ENCODE results near the gene MIGA1. TPM values are rescaled to one million over a fixed set of nuclear protein-coding genes. Genes with fewer than 3 reads are reported as not detected.

The MIGA1 gene, protein sequence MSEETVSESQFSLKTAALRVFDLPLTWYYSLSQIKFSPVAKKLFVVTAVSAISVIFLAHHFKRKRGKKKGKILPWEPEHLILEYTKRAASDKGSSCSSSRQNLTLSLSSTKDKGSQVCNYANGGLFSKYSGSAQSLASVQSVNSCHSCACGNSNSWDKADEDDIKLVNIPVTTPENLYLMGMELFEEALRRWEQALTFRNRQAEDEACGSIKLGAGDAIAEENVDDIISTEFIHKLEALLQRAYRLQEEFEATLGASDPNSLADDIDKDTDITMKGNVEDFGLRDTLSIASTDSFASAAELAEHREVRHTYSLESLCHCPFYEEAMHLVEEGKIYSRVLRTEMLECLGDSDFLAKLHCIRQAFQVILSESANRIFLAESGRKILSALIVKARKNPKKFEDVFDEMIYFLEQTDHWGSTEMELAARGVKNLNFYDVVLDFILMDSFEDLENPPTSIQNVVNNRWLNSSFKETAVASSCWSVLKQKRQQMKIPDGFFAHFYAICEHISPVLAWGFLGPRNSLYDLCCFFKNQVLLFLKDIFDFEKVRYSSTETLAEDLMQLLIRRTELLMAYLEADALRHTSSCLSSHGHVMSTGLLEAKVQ
- 10 to 100 TPM; 18.8 to 22.2 (median 20.4) TPM for total RNA-seq
- 1 to 10 TPM; 1.2 to 4.7 (median 1.2) TPM for polyA plus RNA-seq

DNA sequence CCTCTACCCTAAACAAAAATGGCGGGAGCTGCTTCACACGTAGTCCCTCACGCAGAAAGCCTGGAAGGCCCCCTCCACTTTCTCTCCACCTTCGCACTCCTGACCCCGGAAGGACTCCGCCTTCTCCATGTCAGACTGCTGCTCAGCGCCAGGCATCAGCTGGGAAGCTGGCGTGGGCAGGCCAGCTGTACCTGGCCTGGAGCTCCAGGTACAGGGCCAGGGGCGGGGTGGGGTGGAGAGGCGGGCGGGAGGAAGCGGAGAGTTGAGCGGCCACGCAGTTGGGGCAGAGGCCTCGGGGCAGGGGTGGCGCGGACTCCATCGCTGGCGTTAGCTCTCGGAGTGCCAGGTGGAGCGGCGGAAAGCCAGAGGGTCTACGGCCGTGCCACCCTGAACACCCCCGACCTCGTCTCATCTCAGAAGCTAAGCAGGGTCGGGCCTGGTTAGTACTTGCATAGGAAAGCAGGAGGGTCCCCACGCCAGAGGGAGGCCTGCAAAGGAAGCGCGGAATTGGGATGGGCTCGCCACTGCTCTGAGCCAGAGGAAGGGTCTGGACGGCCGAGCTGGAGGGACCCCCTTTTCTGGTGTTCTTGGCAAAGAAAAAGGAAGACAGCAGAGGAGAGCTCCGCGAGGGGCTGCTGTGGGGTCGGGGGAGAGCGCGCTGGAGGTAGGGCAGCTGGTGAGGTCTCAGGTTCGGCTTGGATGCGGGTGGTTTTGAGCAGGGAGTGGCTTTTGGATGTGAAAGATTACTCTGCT is at the start of gene MIGA1:
Gene MIGA1, plus strand, starts transcription at position 121 of the 753 bp plus-strand sequence. CDS start 3,604 bp downstream, outside the sequence.
- TF ChIP-seq POLR2A (IDR thresholded peaks at IDR 0.05) (no peak), POLR2AphosphoS5 (IDR thresholded peaks at IDR 0.05) (peak; percentile 52 to 78 (median 70)), EP300 (IDR thresholded peaks at IDR 0.05) (no peak)
- TF ChIP-seq, protein P1, sequence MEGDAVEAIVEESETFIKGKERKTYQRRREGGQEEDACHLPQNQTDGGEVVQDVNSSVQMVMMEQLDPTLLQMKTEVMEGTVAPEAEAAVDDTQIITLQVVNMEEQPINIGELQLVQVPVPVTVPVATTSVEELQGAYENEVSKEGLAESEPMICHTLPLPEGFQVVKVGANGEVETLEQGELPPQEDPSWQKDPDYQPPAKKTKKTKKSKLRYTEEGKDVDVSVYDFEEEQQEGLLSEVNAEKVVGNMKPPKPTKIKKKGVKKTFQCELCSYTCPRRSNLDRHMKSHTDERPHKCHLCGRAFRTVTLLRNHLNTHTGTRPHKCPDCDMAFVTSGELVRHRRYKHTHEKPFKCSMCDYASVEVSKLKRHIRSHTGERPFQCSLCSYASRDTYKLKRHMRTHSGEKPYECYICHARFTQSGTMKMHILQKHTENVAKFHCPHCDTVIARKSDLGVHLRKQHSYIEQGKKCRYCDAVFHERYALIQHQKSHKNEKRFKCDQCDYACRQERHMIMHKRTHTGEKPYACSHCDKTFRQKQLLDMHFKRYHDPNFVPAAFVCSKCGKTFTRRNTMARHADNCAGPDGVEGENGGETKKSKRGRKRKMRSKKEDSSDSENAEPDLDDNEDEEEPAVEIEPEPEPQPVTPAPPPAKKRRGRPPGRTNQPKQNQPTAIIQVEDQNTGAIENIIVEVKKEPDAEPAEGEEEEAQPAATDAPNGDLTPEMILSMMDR (IDR thresholded peaks at IDR 0.05), result no peak
- H3K27me3 ChIP-seq, result no peaks in the 10 kb centered on the region
- H3K4me3 ChIP-seq, result peak within 1 kb of the TSS; percentile 66 to 94 (median 91)
- peak; percentile 94 for DNase-seq
- H3K36me3 ChIP-seq, result peaks cover 4 to 12% (median 7%) of the 10 kb centered on the region in 4 donors
- intact Hi-C loops (cut with DNase I), result loop anchor here (5.0 kb wide), 1 partner anchor 53 kb away; no protein-coding TSS in a partner anchor
- peak within 1 kb of the TSS; percentile 73 to 84 (median 77) for H3K27ac ChIP-seq
- H3K9me3 ChIP-seq, result no peaks in the 10 kb centered on the region
- peaks cover 0 to 26% (median 15%) of the 10 kb centered on the region in 4 donors for H3K4me1 ChIP-seq
- WGBS, 2 donors, result 0 to 1% methylated on average over 40 of the region's 40 CpGs

DNA sequence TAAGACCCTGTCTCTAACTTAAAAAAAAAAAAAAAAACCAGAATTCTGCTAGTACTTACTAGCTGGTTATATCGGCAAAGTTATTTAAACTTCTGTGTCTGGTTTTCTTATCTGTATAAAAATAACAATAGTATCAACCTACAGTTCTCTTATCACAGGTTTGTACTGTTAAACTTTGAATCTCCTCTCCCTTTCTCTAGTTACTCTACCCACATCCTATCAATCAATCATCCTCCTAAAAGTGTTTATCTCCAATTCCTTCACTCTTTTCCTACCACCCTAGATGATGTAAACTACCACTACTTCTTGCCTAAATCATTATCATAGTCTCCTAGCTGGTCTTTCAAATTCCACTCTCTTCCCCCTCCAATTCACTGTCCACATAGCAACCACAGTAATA is 47.4 kb upstream of the MIGA1 start:
- H3K27me3 ChIP-seq, result no peaks in the 10 kb centered on the region
- no peak for DNase-seq
- H3K4me1 ChIP-seq, result no peaks in the 10 kb centered on the region
- H3K4me3 ChIP-seq, result no peak overlapping the region
- TF ChIP-seq POLR2AphosphoS5 (IDR thresholded peaks at IDR 0.05), result no peak
- TF ChIP-seq, protein P1 (IDR thresholded peaks at IDR 0.05), result no peak
- TF ChIP-seq EP300 (IDR thresholded peaks at IDR 0.05), result no peak
- TF ChIP-seq POLR2A (IDR thresholded peaks at IDR 0.05), result no peak
- WGBS, 2 donors, result 98 to 100% methylated on average over 1 of the region's 1 CpG
- H3K9me3 ChIP-seq, result no peaks in the 10 kb centered on the region
- H3K36me3 ChIP-seq, result peaks cover 0 to 61% (median 13%) of the 10 kb centered on the region in 4 donors
- H3K27ac ChIP-seq, result no peak overlapping the region
- intact Hi-C loops (cut with DNase I), result no loop called here

DNA sequence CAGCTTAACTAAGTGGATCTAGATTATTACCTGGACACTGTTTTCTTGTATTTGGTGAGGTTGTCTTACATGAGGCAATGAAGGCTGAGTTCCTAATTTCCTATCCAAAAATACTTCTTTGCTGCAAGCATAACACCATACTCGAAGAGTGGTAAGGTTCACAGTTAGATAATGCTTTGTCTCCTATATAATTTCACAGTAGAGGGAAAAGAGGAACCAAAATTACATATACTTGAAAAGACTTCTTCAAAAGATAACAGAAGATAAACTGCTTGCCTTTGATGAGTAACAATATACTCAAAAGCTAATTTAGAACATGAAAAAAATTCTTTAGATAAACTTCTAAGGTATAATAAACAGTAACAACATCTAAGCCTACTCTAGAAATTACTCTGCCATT is 40.2 kb upstream of the MIGA1 start:
- no peaks in the 10 kb centered on the region for H3K9me3 ChIP-seq
- no peak overlapping the region for H3K4me3 ChIP-seq
- peaks cover 0 to 31% (median 5%) of the 10 kb centered on the region in 4 donors for H3K36me3 ChIP-seq
- intact Hi-C loops (cut with DNase I), result no loop called here
- no peaks in the 10 kb centered on the region for H3K4me1 ChIP-seq
- no peak overlapping the region for H3K27ac ChIP-seq
- DNase-seq, result no peak
- no peak for TF ChIP-seq EP300 (IDR thresholded peaks at IDR 0.05)
- no peak for TF ChIP-seq POLR2AphosphoS5 (IDR thresholded peaks at IDR 0.05)
- TF ChIP-seq, protein P1 (IDR thresholded peaks at IDR 0.05), result no peak
- no peak for TF ChIP-seq POLR2A (IDR thresholded peaks at IDR 0.05)
- WGBS, 2 donors, result 90 to 91% methylated on average over 1 of the region's 1 CpG
- H3K27me3 ChIP-seq, result no peaks in the 10 kb centered on the region

DNA sequence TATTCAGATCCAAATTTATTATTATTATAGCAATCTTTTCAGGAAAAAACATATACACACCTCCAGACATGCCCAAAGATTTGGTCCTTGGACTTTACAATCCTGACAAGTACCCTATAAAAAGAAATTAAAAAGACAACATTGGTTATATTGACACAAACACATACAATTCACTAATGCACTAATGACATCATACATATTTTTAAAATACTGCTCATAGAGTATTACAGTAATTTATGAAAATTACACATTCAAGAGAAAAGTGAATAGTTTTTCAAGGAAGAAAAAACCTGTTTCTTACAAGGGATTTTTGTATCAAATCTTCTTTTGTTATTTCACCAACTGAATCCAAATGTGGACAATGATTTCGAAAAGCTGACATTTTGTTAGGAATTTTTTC is 38.1 kb upstream of the MIGA1 start:
- peaks cover 0 to 16% (median 5%) of the 10 kb centered on the region in 4 donors for H3K36me3 ChIP-seq
- H3K4me1 ChIP-seq, result peaks cover 0 to 4% (median 4%) of the 10 kb centered on the region in 4 donors
- WGBS, 2 donors, result 96 to 99% methylated on average over 1 of the region's 1 CpG
- intact Hi-C loops (cut with DNase I), result no loop called here
- no peaks in the 10 kb centered on the region for H3K9me3 ChIP-seq
- TF ChIP-seq POLR2AphosphoS5 (IDR thresholded peaks at IDR 0.05) (no peak), EP300 (IDR thresholded peaks at IDR 0.05) (no peak), POLR2A (IDR thresholded peaks at IDR 0.05) (no peak)
- TF ChIP-seq, protein P1 (IDR thresholded peaks at IDR 0.05), result no peak
- H3K27ac ChIP-seq, result no peak overlapping the region
- H3K4me3 ChIP-seq, result no peak overlapping the region
- no peak for DNase-seq
- H3K27me3 ChIP-seq, result no peaks in the 10 kb centered on the region

All from sigmoid colon (tissue), 7 donors.